Measurements from ENCODE around the gene CRB1.

CRB1 gene

DNA sequence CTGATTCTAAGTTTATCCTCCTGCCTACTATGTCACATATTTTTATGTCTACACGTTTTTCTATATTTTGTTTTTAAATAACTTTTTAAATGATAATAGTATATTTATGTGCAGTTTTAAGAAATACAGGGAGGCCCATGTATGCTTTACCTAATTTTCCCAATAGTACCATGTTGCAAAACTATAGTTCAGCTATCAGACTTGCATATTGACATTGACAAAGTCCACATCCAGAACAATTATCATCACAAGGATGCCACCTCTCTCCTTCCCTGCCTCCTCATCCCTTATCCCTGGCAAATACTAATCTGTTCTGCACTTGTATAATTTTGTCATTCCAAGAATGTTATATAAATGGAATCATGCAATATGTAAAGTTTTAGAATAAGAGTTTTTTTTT lies 90.9 kb downstream of the CRB1 start:
- no peak for DNase-seq (ENCODE audit: low read depth)
- TF ChIP-seq, protein P1, sequence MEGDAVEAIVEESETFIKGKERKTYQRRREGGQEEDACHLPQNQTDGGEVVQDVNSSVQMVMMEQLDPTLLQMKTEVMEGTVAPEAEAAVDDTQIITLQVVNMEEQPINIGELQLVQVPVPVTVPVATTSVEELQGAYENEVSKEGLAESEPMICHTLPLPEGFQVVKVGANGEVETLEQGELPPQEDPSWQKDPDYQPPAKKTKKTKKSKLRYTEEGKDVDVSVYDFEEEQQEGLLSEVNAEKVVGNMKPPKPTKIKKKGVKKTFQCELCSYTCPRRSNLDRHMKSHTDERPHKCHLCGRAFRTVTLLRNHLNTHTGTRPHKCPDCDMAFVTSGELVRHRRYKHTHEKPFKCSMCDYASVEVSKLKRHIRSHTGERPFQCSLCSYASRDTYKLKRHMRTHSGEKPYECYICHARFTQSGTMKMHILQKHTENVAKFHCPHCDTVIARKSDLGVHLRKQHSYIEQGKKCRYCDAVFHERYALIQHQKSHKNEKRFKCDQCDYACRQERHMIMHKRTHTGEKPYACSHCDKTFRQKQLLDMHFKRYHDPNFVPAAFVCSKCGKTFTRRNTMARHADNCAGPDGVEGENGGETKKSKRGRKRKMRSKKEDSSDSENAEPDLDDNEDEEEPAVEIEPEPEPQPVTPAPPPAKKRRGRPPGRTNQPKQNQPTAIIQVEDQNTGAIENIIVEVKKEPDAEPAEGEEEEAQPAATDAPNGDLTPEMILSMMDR (IDR thresholded peaks at IDR 0.05; ENCODE audit: control insufficient read depth, insufficient read depth, low read depth, low read length, missing control alignments) = no peak

DNA sequence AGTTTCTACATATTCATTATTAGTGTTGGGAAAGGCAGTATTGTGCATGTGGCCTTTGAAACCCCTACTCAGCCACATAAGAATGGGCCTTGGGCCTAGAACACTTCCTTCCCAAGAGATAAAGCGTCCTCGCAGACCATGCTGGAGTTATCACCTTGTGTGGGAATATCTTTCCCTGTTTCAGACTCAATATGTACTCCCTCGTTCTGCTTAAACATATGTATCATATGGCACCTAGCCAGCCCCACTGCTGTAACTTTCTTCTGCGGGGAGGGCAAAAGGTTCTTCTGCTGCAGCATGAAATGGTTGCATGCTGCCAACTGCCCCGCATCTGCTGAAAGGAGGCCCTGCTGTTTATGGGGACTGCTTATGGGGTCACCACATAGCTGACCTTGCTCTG lies 92.0 kb downstream of the CRB1 start:
- DNase-seq (ENCODE audit: low read depth) = no peak
- no peak overlapping the region for H3K4me3 ChIP-seq (ENCODE audit: control insufficient read depth, low read depth, low read length)
- TF ChIP-seq, protein P1 (IDR thresholded peaks at IDR 0.05; ENCODE audit: control insufficient read depth, insufficient read depth, low read depth, low read length, missing control alignments) = no peak

More for the DNA sequence above, 90.9 kb downstream of the CRB1 start:
- no peak overlapping the region for H3K4me3 ChIP-seq (ENCODE audit: control insufficient read depth, low read depth, low read length)

DNA sequence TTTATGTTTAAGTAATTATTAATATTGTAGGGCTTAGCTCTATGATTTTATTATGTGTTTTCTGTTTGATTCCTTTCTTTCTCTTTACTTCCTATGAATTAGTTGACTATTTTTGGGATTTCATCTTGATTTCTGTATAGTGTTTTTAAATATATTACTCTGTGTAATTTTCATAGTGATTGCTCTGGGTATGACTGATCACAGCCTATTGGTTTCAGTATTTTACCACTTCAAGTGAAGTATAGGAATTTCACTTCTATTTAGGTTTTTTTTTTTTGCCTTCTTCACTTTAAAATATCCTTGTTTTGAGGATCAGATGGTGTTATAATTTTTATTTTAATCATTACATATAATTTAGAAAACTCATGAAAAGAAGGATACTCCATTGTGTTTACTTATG lies 94.8 kb downstream of the CRB1 start:
- no peak overlapping the region for H3K4me3 ChIP-seq (ENCODE audit: control insufficient read depth, low read depth, low read length)
- TF ChIP-seq, protein P1 (IDR thresholded peaks at IDR 0.05; ENCODE audit: control insufficient read depth, insufficient read depth, low read depth, low read length, missing control alignments) = no peak
- no peak for DNase-seq (ENCODE audit: low read depth)

DNA sequence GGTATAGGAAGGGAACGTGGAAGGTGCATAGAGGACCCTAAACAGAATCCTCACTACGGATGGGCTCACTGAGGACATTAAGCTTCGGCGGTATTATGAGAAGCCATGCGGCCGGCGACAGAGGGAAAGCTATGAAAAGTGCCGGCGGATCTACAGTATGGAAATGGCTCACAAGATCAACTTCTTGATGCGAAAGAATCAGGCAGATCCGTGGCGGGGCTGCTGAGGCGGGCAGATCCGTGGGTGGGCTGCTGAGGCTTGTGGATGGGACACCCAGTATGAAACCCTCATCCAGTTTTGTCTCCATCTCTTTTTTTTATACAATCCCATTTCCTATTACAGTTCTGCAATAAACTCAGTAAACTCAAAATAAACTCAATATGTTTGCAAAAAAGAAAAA lies 95.8 kb downstream of the CRB1 start:
- no peak overlapping the region for H3K4me3 ChIP-seq (ENCODE audit: control insufficient read depth, low read depth, low read length)
- DNase-seq (ENCODE audit: low read depth) = no peak
- TF ChIP-seq, protein P1 (IDR thresholded peaks at IDR 0.05; ENCODE audit: control insufficient read depth, insufficient read depth, low read depth, low read length, missing control alignments) = no peak

DNA sequence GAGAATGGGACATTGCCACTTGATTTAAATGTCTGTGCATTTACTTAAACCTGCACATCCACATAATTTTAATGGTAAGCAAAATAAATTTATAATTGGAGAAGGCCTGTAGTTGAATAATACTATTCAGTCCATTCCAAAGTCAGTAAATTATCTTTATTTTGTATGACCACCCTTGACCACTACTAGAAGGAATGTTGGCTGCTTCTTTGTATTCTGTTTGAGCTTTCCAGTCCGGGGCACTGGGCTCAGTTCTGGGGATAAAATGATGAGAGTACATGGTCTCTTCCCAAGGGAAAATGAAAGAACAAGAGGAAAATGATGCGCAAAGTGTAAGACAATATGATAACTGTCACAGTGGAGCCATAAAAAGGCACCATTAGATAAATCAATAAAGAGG lies 98.9 kb downstream of the CRB1 start:
- H3K4me3 ChIP-seq (ENCODE audit: control insufficient read depth, low read depth, low read length) = no peak overlapping the region
- DNase-seq (ENCODE audit: low read depth) = no peak
- TF ChIP-seq, protein P1 (IDR thresholded peaks at IDR 0.05; ENCODE audit: control insufficient read depth, insufficient read depth, low read depth, low read length, missing control alignments) = no peak

DNA sequence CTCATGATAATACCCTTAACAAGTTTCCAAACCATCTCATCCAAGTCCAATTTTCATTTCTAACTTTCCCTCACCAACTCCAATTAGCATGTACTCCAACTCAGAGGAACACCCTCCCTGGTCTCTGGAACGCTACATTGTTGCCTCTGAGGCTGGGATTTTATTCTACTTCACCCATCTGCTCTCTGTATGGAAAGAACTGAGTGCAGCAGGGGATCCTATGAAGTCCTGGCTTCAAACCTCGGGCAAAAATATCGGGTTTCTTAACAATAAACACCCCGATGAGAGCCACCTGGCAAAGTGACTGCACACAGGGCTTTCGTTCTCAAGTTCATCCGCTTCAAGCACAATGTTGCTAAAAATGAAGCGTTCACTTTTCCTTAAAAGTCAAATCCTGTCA lies 99.6 kb downstream of the CRB1 start:
- H3K4me3 ChIP-seq (ENCODE audit: control insufficient read depth, low read depth, low read length) = no peak overlapping the region
- DNase-seq (ENCODE audit: low read depth) = no peak
- TF ChIP-seq, protein P1 (IDR thresholded peaks at IDR 0.05; ENCODE audit: control insufficient read depth, insufficient read depth, low read depth, low read length, missing control alignments) = no peak

DNA sequence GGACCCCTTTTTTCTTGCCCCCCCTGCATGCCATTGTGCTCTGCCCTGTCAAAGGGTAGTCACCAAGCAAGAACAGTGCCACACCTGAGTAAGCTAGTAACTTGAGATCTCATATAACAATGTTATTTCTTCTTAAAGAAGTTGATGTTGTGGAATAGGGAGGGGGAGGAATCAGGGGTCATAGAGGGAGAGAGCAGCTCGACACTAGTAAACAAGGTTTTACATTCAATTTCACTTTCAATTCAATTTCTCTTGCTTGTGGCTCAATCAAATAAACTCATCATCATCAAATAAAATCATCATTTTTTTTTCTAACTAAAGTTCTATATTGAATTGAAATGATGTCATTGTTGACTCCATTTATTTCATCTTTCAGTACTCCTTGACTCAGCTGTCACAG lies 106.4 kb downstream of the CRB1 start:
- no peak overlapping the region for H3K4me3 ChIP-seq (ENCODE audit: control insufficient read depth, low read depth, low read length)
- TF ChIP-seq, protein P1 (IDR thresholded peaks at IDR 0.05; ENCODE audit: control insufficient read depth, insufficient read depth, low read depth, low read length, missing control alignments) = no peak
- no peak for DNase-seq (ENCODE audit: low read depth)
